Measurements from ENCODE around the gene POLG2. TPM values are rescaled to one million over a fixed set of nuclear protein-coding genes. Genes with fewer than 3 reads are reported as not detected.

The POLG2 gene
- total and polyA plus RNA-seq, 9 of the 15 experiments (the other 6 are each of a cell fraction or from before 2014, with no cell fraction given) = 13.4 to 44.8 (median 37.0) TPM

DNA sequence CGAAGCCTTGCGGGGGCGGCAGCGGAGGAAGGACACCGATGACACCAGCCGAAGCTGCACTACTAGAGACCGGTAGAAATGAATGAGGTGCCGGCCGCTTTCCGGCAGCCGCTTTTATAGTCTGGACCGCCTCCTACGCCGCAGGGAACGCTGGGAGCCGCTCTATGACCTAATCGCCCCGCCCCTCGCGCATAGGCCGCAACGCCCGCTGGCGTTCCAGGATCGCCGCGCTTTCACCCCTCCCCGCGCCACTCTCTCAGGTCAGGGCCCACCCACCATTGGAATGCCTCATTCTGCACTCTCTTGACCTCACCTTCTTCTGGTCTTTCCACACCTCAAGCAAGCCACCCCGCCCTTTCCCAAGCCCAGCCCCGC is 9.3 kb upstream of the POLG2 start, which contains the start of gene DDX5 (continued):
- TF ChIP-seq ZNF232 (CRISPR knock-in tag; IDR thresholded peaks at IDR 0.05) (no peak), MBD2 (IDR thresholded peaks at IDR 0.05; ENCODE audit: borderline replicate concordance, low read depth) (peak; percentile 81), CCNT2 (IDR thresholded peaks at IDR 0.05; ENCODE audit: borderline replicate concordance, extremely low read depth, insufficient read length, low read depth, low read length) (peak; percentile 84), SRF (CRISPR knock-in tag; IDR thresholded peaks at IDR 0.05) (peak in 1 of 2 experiments; percentile 53; a peak in 1 of 4 replicates), SRSF3 (IDR thresholded peaks at IDR 0.05; ENCODE audit: insufficient read depth, low read length) (no peak), U2AF2 (optimal IDR thresholded peaks at IDR 0.05; ENCODE audit: low read depth, low read length) (no peak), MECOM (CRISPR knock-in tag; IDR thresholded peaks at IDR 0.05) (no peak), RBM34 (IDR thresholded peaks at IDR 0.05; ENCODE audit: borderline replicate concordance, insufficient read depth, low read length) (no peak), POLR2AphosphoS5 (IDR thresholded peaks at IDR 0.05; ENCODE audit: control insufficient read depth, insufficient read depth, low read depth, low read length) (peak; percentile 99), FOXK1 (CRISPR knock-in tag; IDR thresholded peaks at IDR 0.05; ENCODE audit: borderline replicate concordance) (0 out of 2 replicates have a peak, but pooled peaks have one; percentile 13), ZNF12 (CRISPR knock-in tag; IDR thresholded peaks at IDR 0.05) (no peak), ZC3H11A (IDR thresholded peaks at IDR 0.05; ENCODE audit: low read depth, low read length) (0 out of 2 replicates have a peak, but pooled peaks have one; percentile 1), ATF7 (IDR thresholded peaks at IDR 0.05) (peak; percentile 97), RB1 (IDR thresholded peaks at IDR 0.05; ENCODE audit: low read depth) (peak; percentile 76), HNRNPLL (IDR thresholded peaks at IDR 0.05; ENCODE audit: low read depth, low read length, poor library complexity, severe bottlenecking) (peak; percentile 82), SMAD2 (IDR thresholded peaks at IDR 0.05; ENCODE audit: low read depth, low read length) (no peak)
- TF ChIP-seq, protein P1, sequence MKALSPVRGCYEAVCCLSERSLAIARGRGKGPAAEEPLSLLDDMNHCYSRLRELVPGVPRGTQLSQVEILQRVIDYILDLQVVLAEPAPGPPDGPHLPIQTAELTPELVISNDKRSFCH (CRISPR knock-in tag; IDR thresholded peaks at IDR 0.05) = no peak
- TF ChIP-seq, protein P1 (tag; IDR thresholded peaks at IDR 0.05) = no peak
- TF ChIP-seq, protein P2, sequence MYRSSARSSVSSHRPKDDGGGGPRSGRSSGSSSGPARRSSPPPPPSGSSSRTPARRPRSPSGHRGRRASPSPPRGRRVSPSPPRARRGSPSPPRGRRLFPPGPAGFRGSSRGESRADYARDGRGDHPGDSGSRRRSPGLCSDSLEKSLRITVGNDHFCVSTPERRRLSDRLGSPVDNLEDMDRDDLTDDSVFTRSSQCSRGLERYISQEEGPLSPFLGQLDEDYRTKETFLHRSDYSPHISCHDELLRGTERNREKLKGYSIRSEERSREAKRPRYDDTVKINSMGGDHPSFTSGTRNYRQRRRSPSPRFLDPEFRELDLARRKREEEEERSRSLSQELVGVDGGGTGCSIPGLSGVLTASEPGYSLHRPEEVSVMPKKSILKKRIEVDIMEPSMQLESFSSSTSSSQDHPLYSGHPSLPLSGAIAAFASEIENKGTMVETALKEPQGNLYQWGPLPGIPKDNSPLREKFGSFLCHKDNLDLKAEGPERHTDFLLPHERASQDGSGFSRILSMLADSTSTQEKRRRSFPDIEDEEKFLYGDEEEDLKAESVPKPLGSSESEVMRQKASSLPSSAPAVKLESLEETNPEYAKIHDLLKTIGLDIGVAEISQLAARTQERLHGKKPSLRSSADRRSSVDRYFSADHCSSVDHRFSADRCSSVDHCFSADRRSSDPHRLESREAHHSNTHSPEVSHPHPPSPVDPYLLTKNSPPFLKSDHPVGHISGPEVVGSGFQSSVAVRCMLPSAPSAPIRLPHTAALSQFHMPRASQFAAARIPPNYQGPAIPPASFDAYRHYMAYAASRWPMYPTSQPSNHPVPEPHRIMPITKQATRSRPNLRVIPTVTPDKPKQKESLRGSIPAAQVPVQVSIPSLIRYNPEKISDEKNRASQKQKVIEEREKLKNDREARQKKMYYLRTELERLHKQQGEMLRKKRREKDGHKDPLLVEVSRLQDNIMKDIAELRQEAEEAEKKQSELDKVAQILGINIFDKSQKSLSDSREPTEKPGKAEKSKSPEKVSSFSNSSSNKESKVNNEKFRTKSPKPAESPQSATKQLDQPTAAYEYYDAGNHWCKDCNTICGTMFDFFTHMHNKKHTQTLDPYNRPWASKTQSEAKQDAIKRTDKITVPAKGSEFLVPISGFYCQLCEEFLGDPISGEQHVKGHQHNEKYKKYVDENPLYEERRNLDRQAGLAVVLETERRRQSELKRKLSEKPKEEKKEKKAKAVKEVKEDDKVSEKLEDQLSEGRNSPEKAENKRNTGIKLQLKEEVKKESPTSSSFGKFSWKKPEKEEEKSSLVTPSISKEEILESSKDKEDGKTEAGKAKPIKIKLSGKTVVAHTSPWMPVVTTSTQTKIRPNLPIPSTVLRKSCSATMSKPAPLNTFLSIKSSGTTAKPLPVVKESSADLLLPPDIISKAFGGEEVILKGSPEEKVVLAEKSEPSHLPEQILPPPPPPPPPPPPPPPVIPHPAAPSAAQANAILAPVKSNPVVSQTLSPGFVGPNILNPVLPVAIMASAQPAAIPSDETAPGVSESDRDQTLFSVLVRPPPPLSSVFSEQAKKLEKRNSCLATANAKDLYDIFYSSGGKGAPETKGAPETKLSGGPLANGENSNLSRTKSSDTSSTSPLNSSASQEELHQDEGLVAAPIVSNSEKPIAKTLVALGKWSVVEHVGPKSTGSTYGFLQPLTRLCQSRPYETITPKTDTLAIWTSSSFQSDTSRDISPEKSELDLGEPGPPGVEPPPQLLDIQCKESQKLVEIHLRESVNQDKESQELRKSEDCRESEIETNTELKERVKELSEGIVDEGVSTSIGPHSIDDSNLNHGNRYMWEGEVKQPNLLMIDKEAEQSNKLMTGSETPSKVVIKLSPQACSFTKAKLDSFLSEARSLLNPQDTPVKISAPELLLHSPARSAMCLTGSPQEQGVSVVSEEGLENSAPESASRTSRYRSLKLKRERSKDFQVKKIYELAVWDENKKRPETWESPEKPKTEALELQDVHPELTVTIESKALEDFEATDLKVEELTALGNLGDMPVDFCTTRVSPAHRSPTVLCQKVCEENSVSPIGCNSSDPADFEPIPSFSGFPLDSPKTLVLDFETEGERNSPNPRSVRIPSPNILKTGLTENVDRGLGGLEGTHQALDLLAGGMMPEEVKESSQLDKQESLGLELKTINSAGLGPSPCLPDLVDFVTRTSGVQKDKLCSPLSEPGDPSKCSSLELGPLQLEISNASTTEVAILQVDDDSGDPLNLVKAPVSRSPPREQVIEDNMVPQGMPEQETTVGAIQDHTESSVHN (IDR thresholded peaks at IDR 0.05; ENCODE audit: borderline replicate concordance in 1 of 2, low read depth in 1 of 2) = peak in 1 of 2 experiments; percentile 14; a peak in 1 of 4 replicates
- TF ChIP-seq, protein P3, sequence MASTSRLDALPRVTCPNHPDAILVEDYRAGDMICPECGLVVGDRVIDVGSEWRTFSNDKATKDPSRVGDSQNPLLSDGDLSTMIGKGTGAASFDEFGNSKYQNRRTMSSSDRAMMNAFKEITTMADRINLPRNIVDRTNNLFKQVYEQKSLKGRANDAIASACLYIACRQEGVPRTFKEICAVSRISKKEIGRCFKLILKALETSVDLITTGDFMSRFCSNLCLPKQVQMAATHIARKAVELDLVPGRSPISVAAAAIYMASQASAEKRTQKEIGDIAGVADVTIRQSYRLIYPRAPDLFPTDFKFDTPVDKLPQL (IDR thresholded peaks at IDR 0.05; ENCODE audit: extremely low read depth, insufficient read length) = peak; percentile 93
